GM19193 (cell line): ENCODE data around the gene ELOB.

Source experiments
- POLR2A ChIP-seq: IDR thresholded peaks from 4 replicates; pipeline ENCODE4 v1.6.1; 2011; ENCODE audit not compliant: insufficient read depth, insufficient read length; ENCODE audit errors: extremely low read depth

Gene ELOB

DNA sequence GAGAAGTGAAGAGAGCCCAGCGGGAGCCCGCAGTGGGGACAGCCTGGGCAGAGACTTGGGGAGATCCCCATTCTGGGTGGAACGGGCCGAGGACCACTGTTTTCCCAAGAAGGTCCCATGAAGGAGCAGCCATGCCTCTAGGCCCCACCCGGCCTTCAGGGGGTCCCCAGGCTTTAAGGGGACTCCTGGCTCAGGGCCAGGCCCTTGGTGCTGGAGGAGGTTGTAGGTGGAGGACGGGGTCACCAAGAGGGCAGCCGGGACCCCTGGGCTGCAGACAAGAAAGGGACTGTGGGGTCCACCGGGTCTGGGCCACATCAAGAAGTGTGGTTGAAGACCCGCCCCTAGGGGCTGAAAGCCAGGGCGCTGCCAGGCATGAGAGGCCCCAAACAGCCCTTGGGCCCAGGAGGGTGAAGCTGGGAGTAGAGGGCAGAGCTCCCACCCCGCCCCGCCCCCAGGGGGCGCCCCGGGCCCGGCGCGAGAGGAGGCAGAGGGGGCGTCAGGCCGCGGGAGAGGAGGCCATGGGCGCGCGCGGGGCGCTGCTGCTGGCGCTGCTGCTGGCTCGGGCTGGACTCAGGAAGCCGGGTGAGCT, 39.8 kb upstream of the ELOB start, which contains the start of gene PRSS21:
Gene PRSS21 (plus strand): TSS at position 487 of the 589 bp plus-strand sequence. CDS start 32 bp downstream, at position 519.
- TF ChIP-seq POLR2A = no peak

DNA sequence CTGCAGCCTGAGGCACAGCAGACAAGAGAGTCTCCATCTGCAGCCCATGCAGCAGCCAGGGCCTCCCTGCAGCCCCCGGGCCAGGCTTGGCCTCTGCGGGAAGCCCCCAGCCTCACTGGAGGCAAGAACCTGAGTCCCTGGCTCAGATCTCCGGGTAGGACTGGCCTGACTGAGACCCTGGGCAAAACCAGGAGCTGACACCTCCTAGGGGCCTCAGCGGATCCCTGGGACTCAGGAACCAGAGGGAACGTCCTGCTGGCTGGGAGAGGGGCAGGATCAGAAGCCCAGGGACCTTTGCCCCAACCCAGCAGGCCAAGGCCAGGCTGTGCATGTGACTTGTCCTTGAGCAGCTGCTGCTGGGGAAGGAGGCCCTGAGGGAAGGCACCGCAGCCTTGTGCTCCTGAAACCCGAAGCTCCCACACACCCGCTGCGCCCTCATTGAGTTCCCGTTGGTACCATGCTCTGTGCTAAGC, 38.3 kb upstream of the ELOB start:
- no peak for TF ChIP-seq POLR2A

- no peak for TF ChIP-seq POLR2A
Observed at GRCh38 chr16:2814551-2815298, 37.6 kb upstream of the ELOB start.

DNA sequence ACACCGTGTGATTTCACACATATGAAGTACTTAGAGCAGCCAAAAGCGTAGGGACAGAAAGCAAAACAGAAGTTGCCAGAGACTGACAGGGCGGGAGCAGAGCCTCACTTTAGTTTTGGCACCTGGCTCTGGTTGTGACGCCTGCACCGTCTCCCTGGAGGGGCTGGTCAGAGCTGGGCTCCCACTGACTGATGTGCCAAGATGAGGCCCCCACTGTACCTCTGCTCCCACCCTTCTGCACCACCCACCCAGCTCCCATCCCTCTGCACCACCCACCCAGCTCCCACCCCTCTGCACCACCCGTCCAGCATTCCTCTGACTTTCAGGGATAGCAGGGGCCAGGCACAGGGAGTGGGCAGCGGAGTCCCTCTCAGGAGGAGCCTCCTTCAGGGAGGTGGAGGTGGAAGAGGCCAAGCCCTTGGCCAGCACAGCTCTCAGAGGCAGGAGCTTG, 36.7 kb upstream of the ELOB start:
- TF ChIP-seq POLR2A = no peak

DNA sequence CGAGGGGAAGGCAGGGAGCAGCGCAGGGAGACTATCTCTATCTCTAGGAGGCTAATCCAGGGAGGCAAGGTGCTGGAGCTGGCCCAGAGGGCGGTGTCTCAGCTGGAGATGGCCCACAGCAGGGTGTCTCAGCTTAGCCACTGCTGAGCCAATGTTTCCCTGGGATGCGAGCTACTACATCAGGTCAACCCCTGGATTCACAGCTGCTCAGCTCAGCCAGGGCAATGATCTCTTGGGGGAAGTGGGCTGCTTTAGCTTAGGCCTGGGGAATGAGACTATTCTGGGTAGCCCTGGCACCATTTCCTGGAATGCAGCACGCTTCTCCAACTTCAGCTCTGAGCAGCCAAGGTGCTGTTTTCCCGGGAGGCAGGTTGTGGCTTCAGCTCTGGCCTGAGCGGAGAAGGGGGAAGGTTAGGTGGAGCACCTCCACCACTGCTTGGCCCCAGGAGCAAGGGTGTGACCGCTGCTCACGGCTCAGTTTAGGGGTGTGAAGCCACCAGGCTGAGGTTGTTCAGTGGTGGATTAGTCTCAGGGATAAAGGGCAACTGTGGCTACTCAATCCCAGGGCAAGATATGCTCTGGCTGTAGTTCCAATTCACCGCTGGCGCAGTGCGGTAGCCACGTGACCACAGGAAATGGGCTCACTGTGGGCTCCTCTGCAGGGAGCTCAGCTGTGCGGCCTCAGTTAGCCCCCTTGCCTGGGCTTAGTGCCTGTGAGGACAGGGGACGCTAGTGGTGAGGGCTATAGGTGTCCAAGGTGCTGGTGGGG, 34.8 kb upstream of the ELOB start:
- no peak for TF ChIP-seq POLR2A

DNA sequence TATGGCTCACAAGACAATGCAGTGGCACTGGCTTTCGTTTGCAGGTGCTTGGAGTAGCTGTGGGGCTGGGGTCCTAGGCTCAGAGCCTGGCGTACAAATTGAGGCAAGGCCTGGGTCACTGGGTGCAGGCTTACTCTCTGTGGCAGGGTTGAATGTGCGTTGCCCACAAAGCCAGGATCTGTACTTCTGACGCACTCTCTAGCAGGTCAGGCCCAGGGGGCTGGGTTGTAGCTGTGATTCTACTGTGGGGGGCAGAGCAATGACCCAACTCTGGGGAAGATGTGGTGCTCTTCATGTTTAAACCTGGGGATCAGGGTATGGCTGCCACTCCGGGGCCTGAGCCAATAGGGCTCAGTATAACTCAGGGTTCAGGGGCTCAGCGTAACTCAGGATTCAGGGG, 33.6 kb upstream of the ELOB start:
- TF ChIP-seq POLR2A = no peak

DNA sequence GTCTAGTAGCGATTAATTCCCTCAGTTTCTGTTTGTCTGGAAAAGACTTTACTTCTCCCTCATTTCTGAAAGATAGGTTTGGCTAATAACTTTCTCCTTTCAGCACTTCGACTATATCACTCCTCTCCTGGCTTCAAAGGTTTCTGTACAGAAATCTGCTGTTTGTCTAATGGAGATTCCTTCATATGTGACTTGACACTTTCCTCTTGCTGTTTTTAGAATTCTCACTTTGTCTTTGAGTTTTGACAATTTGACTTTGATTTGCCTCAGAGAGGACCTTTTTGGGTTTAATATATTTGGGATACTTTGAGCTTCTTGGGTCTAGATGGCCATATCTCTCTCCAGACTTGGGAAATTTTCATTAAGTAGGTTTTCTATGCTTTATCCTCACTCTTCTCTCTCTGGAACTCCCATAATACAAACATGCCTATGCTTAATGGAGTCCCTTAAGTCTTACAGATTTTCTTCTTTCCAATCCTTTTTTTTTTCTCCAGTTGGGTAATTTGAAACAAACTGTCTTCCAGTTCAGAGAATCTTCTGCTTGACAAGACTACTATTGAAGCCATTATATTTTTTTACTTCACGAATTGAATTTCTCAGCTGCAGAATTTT, 32.2 kb upstream of the ELOB start:
- no peak for TF ChIP-seq POLR2A

- TF ChIP-seq POLR2A = no peak
Observed at GRCh38 chr16:2808181-2808580, 31.1 kb upstream of the ELOB start.

GRCh38 chr16:2806286-2806685, 29.2 kb upstream of the ELOB start:
- no peak for TF ChIP-seq POLR2A

- no peak for TF ChIP-seq POLR2A
Observed at GRCh38 chr16:2804728-2805127, 27.6 kb upstream of the ELOB start.

GRCh38 chr16:2803545-2804195, 26.6 kb upstream of the ELOB start:
- TF ChIP-seq POLR2A = no peak

- no peak for TF ChIP-seq POLR2A
Observed at GRCh38 chr16:2799859-2800226, 22.8 kb upstream of the ELOB start.

DNA sequence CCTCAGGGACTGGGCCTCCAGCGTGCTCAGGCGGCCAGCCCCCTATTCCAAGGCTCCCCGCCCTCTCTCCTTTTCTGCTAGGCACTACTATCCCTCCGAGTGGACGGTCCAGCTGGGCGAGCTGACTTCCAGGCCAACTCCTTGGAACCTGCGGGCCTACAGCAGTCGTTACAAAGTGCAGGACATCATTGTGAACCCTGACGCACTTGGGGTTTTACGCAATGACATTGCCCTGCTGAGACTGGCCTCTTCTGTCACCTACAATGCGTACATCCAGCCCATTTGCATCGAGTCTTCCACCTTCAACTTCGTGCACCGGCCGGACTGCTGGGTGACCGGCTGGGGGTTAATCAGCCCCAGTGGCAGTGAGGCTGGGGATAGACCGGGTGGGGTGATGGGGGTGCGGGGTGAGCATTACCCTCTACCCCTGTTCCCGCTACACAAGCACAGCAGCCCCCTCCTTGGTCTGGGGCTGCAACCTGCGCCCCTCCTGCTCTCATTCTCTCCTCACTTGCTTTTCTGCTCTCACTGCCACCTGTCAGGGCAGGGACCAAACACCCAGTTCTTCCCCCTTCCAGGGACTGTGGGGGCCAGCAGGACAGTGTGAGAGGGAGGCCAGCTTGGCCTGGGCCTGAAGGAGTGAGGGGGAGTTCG, 22.3 kb upstream of the ELOB start:
- TF ChIP-seq POLR2A = no peak

DNA sequence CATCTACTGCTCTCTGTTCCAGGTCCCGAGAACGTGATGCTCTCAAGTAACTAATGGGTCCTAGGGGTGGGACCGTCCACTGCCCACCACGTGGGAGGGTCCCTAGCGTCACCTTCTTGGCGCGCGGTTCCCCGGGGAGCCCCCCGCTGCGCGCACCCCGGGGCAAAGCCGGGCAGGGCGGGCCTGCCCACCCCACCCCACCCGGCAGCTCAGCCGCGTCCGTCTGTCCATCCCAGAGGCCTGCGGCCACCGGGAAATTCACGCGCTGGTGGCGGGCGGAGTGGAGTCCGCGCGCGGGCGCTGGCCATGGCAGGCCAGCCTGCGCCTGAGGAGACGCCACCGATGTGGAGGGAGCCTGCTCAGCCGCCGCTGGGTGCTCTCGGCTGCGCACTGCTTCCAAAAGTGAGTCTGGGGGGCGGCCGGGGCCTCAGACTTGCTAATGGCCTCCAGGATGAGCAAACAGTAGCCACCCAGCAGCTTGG, 21.7 kb upstream of the ELOB start:
- no peak for TF ChIP-seq POLR2A
